Esophagus (tissue), 2 donors: ENCODE results near the gene NRCAM. TPM values are rescaled to one million over a fixed set of nuclear protein-coding genes. Genes with fewer than 3 reads are reported as not detected.

Experiments
- H3K27ac ChIP-seq, 2 donors: one replicate each; pipeline ENCODE4 v1.5.1; 2013; ENCODE audit warnings: low read depth in 2 of 2, mild to moderate bottlenecking in 2 of 2, inconsistent platforms in 1 of 2, low read length in 1 of 2, moderate library complexity in 1 of 2
- H3K27me3 ChIP-seq, 2 donors: one replicate each; pipeline ENCODE4 v1.6.1; 2013; ENCODE audit warnings: low read length in 2 of 2, control low read depth in 1 of 2, mild to moderate bottlenecking in 1 of 2; ENCODE audit not compliant: insufficient read depth in 2 of 2, control insufficient read depth in 1 of 2
- H3K36me3 ChIP-seq, 2 donors: one replicate each; pipeline ENCODE4 v1.6.1; 2013; ENCODE audit warnings: low read length in 1 of 2; ENCODE audit not compliant: control insufficient read depth in 2 of 2, insufficient read depth in 2 of 2
- H3K4me1 ChIP-seq, 2 donors: one replicate each; pipeline ENCODE4 v1.6.1; 2013; ENCODE audit warnings: low read length in 1 of 2; ENCODE audit not compliant: control insufficient read depth in 2 of 2, insufficient read depth in 2 of 2
- H3K4me3 ChIP-seq, 2 donors: one replicate each; pipeline ENCODE4 v1.5.1; 2013; ENCODE audit warnings: low read length in 2 of 2, mild to moderate bottlenecking in 2 of 2, low read depth in 1 of 2, moderate library complexity in 1 of 2
- H3K9me3 ChIP-seq, 2 donors: one replicate each; pipeline ENCODE4 v1.6.1; 2013; ENCODE audit warnings: mild to moderate bottlenecking in 2 of 2, low read depth in 1 of 2, low read length in 1 of 2, moderate library complexity in 1 of 2; ENCODE audit not compliant: control insufficient read depth in 2 of 2, insufficient read depth in 1 of 2
- WGBS, 2 donors: extraction: QIAGEN DNeasy Blood & Tissue Kit; methylation state at CpG; one replicate each; pipeline ENCODE4 v1.1.7; 2013; 5-methylcytosine and 5-hydroxymethylcytosine counted together
- polyA plus RNA-seq, 2 donors: library from polyadenylated mRNA; stranded (reverse); fragments of 200-250 nt; gene quantifications; one replicate each; pipeline ENCODE4 v1.2.3, GENCODE V29; 2013
- donor health status: healthy with polysubstance abuse.
- donor health status: Bipolar disorder and iron deficiency.

NRCAM gene
- polyA plus RNA-seq, 2 donors, result 0.35 to 0.96 TPM

GRCh38 chr7:108244110-108244509, 212.1 kb downstream of the NRCAM start:
- no peaks in the 10 kb centered on the region for H3K36me3 ChIP-seq
- no peaks in the 10 kb centered on the region for H3K9me3 ChIP-seq
- H3K27ac ChIP-seq, result no peak overlapping the region
- no peaks in the 10 kb centered on the region for H3K27me3 ChIP-seq
- WGBS, 2 donors, result 92 to 94% methylated on average over 3 of the region's 3 CpGs
- H3K4me3 ChIP-seq, result no peak overlapping the region
- H3K4me1 ChIP-seq, result no peaks in the 10 kb centered on the region

GRCh38 chr7:108239501-108240225, 216.6 kb downstream of the NRCAM start:
- no peaks in the 10 kb centered on the region for H3K4me1 ChIP-seq
- H3K4me3 ChIP-seq, result no peak overlapping the region
- no peaks in the 10 kb centered on the region for H3K9me3 ChIP-seq
- H3K27me3 ChIP-seq, result no peaks in the 10 kb centered on the region
- H3K36me3 ChIP-seq, result no peaks in the 10 kb centered on the region
- no peak overlapping the region for H3K27ac ChIP-seq
- 73 to 78% methylated on average over 11 of the region's 11 CpGs for WGBS, 2 donors

- H3K36me3 ChIP-seq, result no peaks in the 10 kb centered on the region
- WGBS, 2 donors, result 66 to 70% methylated on average over 2 of the region's 2 CpGs
- H3K4me3 ChIP-seq, result no peak overlapping the region
These were observed 219.4 kb downstream of the NRCAM start for GRCh38 chr7:108236681-108237415.

GRCh38 chr7:108235451-108236061, 220.7 kb downstream of the NRCAM start:
- no peaks in the 10 kb centered on the region for H3K9me3 ChIP-seq

More at GRCh38 chr7:108236681-108237415, 219.4 kb downstream of the NRCAM start:
- Histone ChIP-seq H3K9me3 (no peaks in the 10 kb centered on the region), H3K4me1 (no peaks in the 10 kb centered on the region), H3K27ac (no peak overlapping the region), H3K27me3 (no peaks in the 10 kb centered on the region)

GRCh38 chr7:108234971-108235450, 221.2 kb downstream of the NRCAM start:
- Histone ChIP-seq H3K9me3 (no peaks in the 10 kb centered on the region), H3K4me1 (no peaks in the 10 kb centered on the region), H3K27me3 (no peaks in the 10 kb centered on the region), H3K27ac (no peak overlapping the region), H3K36me3 (no peaks in the 10 kb centered on the region), H3K4me3 (no peak overlapping the region)

More at GRCh38 chr7:108235451-108236061, 220.7 kb downstream of the NRCAM start:
- Histone ChIP-seq H3K27ac (no peak overlapping the region), H3K4me3 (no peak overlapping the region), H3K36me3 (no peaks in the 10 kb centered on the region), H3K27me3 (no peaks in the 10 kb centered on the region), H3K4me1 (no peaks in the 10 kb centered on the region)
- 80 to 86% methylated on average over 4 of the region's 4 CpGs for WGBS, 2 donors

DNA sequence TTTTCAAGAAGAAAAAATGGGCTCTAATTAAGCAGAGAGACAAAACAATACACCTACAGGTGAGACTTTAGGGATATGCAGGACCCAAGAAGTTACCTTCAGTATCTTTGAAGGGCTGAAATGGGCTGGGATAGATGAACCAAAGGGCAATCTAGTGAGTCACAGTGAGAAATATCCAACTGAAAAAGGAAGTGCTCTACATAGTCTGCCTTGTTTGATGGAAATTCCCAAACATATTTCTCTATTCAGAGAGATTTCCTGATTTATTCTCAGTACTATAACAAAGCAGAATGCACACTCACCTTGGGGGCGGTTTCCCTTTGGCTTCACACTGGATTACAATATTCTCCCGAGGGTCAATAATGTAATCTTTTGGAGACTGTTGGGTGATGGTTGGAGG, 222.0 kb downstream of the NRCAM start:
- Histone ChIP-seq H3K27ac (no peak overlapping the region), H3K4me1 (no peaks in the 10 kb centered on the region), H3K4me3 (no peak overlapping the region), H3K9me3 (no peaks in the 10 kb centered on the region), H3K27me3 (no peaks in the 10 kb centered on the region), H3K36me3 (no peaks in the 10 kb centered on the region)
- WGBS, 2 donors, result 59 to 63% methylated on average over 2 of the region's 2 CpGs

DNA sequence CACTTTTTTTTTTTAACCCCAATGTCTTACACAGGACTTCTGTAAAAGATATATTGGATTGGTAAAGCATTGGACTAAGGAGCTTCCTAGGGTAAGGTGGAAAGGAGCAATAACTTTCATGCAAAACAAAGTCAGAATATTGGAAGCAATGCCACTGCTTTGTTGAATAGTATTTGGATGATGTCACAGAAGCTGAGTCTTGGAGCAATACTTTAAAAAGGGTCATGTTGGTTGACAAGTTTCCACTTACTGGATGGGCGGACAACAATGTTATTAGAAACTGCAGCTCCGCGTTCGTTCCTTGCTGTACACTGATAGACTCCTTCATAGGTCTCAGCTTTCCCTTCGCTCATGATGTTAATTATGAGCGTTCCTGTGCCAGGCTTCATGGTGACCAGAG, 224.2 kb downstream of the NRCAM start:
- no peaks in the 10 kb centered on the region for H3K4me1 ChIP-seq
- WGBS, 2 donors, result 86 to 91% methylated on average over 6 of the region's 6 CpGs

GRCh38 chr7:108231221-108231620, 225.0 kb downstream of the NRCAM start:
- Histone ChIP-seq H3K9me3 (no peaks in the 10 kb centered on the region), H3K4me1 (no peaks in the 10 kb centered on the region), H3K36me3 (no peaks in the 10 kb centered on the region), H3K27ac (no peak overlapping the region), H3K27me3 (no peaks in the 10 kb centered on the region), H3K4me3 (no peak overlapping the region)
- WGBS, 2 donors, result 86 to 89% methylated on average over 2 of the region's 2 CpGs

More for the DNA sequence above, 224.2 kb downstream of the NRCAM start:
- H3K4me3 ChIP-seq, result no peak overlapping the region
- no peaks in the 10 kb centered on the region for H3K27me3 ChIP-seq
- H3K36me3 ChIP-seq, result no peaks in the 10 kb centered on the region
- H3K27ac ChIP-seq, result no peak overlapping the region
- no peaks in the 10 kb centered on the region for H3K9me3 ChIP-seq

DNA sequence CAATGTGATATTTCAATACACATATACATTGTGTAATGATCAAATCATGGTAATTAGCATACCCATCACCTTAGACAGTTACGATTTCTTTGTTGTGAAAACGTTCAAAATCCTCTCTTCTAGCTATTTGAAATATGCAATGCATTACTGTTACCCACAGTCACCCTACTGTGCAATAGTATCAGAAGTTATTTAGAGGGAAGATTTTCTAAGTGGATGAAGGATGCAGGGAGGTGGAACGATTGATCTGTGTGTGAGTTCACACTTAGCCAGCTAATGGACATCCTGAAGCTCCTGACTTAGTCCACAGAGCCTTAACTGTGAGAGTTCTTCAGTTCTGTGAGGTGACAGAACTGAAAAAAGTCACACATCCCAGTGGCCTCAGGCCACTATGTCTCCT, 228.9 kb downstream of the NRCAM start:
- 76 to 80% methylated on average over 3 of the region's 3 CpGs for WGBS, 2 donors
- H3K27ac ChIP-seq, result no peak overlapping the region
- no peaks in the 10 kb centered on the region for H3K36me3 ChIP-seq
- no peaks in the 10 kb centered on the region for H3K4me1 ChIP-seq
- H3K4me3 ChIP-seq, result no peak overlapping the region
- H3K9me3 ChIP-seq, result no peaks in the 10 kb centered on the region
- no peaks in the 10 kb centered on the region for H3K27me3 ChIP-seq
